Superior temporal gyrus (tissue), 1 donor: ENCODE results near the gene KRT1.

Experiments
- DNase-seq: peaks from one replicate; pipeline ENCODE4 v3.0.0-alpha.2; 2016; ENCODE audit errors: extremely low spot score

Gene KRT1

GRCh38 chr12:52698651-52699340 is 18.6 kb upstream of the KRT1 start:
- DNase-seq = no peak

GRCh38 chr12:52697058-52697582 is 16.9 kb upstream of the KRT1 start:
- DNase-seq = no peak

- DNase-seq = no peak
Measured at GRCh38 chr12:52696588-52696987, 16.4 kb upstream of the KRT1 start.

DNA sequence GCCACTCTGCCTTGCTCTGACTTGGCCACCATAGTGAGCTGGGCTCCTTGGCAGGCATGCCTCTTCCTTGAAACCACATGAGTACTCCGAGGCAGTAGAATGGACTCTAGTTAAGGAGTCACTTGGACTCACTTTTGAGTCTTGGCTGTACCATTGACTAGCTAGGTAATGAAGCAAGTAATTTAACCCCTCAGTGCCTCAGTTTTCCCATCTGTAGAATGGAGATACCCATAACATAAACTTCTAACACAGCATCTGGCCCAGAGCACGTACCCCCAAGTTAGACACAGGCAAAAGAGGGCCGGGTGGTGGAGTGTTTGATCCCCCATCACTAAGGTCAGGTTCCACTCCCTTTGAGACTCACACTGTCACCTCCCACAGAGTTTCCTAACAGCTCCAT is 14.8 kb upstream of the KRT1 start:
- DNase-seq = no peak

DNA sequence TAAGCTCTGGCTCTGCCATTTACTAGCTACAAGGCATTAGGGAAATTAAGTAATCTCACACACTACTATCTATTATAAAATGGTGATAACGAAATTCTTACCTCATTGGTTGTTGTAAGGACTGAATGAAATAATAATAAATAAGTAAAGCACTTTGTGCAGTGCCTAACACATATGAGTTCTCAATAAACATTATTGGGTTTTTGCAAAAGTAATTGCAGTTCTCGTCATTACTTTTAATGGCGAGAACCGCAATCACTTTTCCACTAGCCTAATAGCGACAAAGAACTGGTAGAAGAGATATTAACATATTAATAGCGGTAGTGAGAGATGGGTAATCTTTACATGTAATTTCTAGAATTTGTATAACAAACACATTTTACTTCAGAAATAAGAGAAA is 13.9 kb upstream of the KRT1 start:
- DNase-seq = no peak

GRCh38 chr12:52693261-52693660 is 13.1 kb upstream of the KRT1 start:
- DNase-seq = no peak

- no peak for DNase-seq
Measured at GRCh38 chr12:52692254-52692653, 12.0 kb upstream of the KRT1 start.

DNA sequence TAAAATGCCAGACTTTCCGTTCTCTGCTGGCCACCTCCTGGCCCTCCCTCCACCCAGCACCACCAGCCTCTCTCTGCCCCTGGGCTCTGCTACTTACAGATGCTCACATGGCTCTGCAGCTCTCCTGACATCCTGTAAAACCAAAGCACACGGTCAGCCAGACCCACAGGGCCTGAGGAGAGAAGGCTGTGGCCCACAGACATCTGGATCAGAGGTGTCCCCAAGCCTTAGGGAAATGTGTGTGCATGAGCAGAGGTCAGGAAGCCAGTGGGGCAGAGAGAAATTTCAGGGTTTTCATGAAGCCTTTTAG is 11.6 kb upstream of the KRT1 start:
- DNase-seq = no peak

- no peak for DNase-seq
Measured at GRCh38 chr12:52691076-52691840, 11.1 kb upstream of the KRT1 start.

DNA sequence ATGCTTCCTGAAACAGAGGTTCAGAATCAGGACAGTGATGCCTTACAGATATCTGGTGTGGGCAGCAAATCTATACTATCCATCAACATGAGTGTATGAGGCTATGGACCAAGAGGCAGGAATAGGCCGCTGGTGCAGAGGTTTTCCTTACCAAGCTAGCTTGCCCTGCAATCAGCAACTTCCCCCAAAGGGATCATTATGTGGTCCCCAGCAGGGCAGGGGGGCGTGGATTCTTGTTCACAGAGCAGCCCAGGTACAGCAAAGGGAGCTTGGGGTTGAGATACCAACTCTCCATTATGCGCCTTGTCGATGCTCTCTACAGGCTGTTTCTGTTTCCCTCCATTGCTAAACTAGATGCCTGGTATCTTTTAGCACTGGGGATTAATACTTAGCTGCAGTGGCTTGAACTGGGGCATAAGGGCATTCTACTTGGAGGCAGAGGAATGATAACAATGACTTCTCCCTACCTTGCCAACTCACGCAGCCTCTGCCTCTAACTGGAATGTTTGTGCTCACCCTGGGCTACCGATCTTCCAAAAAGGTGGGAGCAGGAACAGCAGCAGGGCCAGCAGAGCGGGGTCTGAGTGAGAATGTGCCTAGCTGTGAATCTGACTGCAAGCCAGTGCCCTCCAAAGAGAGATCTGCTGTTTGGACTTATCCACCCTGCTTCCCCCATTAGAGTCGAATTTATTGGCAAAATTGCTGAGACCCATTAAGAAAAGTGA is 10.3 kb upstream of the KRT1 start:
- no peak for DNase-seq

- DNase-seq = no peak
Measured at GRCh38 chr12:52689936-52690335, 9.7 kb upstream of the KRT1 start.

- DNase-seq = no peak
Measured at GRCh38 chr12:52689239-52689638, 9.0 kb upstream of the KRT1 start.

DNA sequence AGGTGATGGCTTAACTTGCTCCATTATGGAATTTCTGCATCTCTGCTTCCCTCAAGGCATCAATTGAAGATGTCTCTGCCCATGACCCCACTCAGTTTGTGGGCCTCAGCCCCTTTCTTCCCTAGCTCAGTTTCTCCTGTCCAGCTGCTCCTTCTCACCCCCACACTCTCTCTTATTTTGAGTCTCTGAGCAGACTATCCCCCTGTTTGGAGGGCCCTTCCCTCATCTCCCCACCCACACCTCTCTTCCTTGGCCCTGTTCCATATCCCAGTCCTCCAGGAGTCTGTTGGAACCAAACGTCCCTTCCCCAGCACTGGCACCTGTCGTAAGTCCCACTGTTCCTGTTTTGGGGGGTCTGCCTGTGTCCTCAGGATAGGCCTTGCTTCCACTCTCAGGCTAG is 8.3 kb upstream of the KRT1 start:
- DNase-seq = no peak

GRCh38 chr12:52687497-52688385 is 7.5 kb upstream of the KRT1 start:
- no peak for DNase-seq

DNA sequence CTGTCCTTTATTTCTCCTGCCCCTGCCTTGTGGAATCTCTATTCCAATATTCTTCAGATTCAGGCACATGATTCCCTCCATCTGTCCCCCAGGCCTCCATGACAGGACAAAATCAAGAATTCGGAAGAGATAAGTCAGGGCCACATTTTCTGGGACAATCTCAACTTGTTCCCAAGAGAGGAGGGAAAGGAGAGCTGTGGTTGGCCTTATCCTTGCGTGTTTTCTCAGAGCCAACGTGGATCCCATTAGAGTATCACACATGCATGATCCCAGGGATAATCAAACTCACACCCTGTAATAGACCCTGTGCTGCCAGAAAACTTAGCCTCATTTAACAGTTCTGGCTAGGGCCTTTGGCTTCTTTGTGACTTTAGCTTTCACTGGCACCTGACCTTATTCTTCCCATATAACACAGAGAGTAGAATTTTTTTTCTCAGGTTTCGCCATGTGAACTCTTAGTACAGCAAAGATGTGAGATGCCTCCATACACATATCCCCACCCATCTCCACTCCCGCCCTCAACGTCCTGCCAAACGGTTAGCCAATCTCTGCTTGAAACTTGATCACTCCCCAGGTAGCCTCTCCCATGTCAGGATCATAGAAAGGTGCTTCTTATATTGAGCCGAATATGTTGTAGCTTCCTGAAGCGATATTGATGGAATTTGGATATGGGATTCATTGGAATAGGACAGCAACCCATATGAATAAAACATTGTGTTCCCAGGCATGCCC is 6.7 kb upstream of the KRT1 start:
- no peak for DNase-seq

GRCh38 chr12:52686063-52686462 is 5.9 kb upstream of the KRT1 start:
- no peak for DNase-seq

DNA sequence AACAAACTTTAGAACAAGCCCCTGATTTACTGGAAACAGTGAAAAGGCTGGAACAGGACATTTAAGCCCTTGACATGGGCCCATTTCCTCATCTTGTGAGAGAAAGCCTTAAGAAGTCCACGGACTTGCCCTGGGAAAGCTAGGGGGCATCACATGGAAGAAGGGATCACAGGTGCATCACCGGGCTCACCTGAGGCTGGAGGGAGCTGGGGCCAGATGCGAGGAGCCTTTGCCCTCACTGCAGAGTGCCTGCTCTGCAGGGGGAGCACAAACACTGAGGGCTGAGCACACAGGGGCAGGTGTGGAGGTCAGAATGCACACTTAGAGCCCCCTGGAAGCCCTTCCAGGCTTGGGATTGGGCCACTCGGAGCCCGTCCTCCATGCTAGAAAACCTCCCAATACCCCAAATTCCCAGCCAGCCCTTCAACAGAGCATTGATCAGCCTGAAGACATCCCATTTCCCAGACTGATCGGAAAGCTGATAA is 5.2 kb upstream of the KRT1 start:
- no peak for DNase-seq

DNA sequence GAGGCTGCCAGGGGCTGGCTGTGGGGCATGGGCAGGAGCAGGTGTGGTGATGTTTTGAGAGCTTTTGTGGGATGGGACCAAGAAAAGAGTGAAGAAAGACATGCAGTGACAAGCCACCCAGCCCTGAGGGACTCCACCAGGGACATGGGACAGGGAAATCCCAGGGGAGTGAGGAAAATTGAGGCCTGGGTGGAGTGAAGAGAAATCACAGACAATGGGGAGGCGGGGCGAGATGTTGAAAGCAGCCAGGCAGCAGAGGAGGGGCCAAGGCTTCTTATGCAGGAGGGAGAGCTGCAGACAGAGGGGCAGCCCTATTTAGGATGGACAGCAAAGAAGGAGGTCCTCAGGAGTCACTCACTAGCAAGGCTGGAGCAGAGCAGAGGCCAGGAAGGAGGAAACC is 4.2 kb upstream of the KRT1 start:
- DNase-seq = no peak

GRCh38 chr12:52683575-52684300 is 3.5 kb upstream of the KRT1 start:
- no peak for DNase-seq

- DNase-seq = peak; percentile 35
Measured at GRCh38 chr12:52682938-52683574, 2.8 kb upstream of the KRT1 start.
